Fibroblast of lung (primary cell): ENCODE results near the gene ZNF618.

ENCODE experiments used
- EZH2 ChIP-seq: IDR thresholded peaks from 2 replicates; pipeline ENCODE4 v1.5.1; 2012; ENCODE audit warnings: low read length, control low read depth, mild to moderate bottlenecking; ENCODE audit errors: missing control alignments
- TF ChIP-seq, protein P1 (sequence below), 2 donors: IDR thresholded peaks in 1 of 2; conservative IDR thresholded peaks in 1 of 2; 1 replicate in 1 of 2; 2 replicates in 1 of 2; pipeline ENCODE4 v1.5.1; 2011 to 2012; ENCODE audit warnings: low read length in 2 of 2, control low read depth in 1 of 2, inconsistent platforms in 1 of 2, low read depth in 1 of 2, mild to moderate bottlenecking in 1 of 2

DNA sequence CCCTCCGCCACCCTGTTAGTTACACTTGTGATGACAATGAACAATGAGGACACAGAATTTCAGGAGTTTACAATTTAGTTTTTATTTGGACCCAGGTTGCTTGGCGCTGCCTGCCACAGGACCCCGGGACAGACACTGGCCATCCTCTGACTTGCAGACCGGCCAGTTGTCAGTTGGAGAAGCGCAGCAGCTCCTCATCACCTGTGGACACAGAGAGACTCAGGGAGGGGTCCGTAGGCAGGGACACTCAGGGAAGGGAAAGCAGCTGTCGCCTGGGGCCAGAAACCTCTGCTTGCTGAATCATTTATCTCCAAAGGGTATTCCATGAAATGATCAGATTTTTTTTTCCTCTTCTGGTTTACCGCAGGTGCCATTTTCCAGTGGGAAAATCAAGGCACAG, 184.0 kb downstream of the ZNF618 start:
- TF ChIP-seq, protein P1, sequence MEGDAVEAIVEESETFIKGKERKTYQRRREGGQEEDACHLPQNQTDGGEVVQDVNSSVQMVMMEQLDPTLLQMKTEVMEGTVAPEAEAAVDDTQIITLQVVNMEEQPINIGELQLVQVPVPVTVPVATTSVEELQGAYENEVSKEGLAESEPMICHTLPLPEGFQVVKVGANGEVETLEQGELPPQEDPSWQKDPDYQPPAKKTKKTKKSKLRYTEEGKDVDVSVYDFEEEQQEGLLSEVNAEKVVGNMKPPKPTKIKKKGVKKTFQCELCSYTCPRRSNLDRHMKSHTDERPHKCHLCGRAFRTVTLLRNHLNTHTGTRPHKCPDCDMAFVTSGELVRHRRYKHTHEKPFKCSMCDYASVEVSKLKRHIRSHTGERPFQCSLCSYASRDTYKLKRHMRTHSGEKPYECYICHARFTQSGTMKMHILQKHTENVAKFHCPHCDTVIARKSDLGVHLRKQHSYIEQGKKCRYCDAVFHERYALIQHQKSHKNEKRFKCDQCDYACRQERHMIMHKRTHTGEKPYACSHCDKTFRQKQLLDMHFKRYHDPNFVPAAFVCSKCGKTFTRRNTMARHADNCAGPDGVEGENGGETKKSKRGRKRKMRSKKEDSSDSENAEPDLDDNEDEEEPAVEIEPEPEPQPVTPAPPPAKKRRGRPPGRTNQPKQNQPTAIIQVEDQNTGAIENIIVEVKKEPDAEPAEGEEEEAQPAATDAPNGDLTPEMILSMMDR (conservative IDR thresholded peaks at IDR 0.05 in 1 of 2, IDR thresholded peaks at IDR 0.05 in 1 of 2; ENCODE audit: low read depth in 1 of 2, low read length in 2 of 2): no peak
- no peak for TF ChIP-seq EZH2
